ENCODE measurements around the gene DHRSX.
"Not testable (repeated sequence)": the region's sequence is repeated elsewhere in the genome, so short reads cannot be mapped to it uniquely, and the experiment has no call there.

Gene DHRSX, protein sequence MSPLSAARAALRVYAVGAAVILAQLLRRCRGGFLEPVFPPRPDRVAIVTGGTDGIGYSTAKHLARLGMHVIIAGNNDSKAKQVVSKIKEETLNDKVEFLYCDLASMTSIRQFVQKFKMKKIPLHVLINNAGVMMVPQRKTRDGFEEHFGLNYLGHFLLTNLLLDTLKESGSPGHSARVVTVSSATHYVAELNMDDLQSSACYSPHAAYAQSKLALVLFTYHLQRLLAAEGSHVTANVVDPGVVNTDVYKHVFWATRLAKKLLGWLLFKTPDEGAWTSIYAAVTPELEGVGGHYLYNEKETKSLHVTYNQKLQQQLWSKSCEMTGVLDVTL

DNA sequence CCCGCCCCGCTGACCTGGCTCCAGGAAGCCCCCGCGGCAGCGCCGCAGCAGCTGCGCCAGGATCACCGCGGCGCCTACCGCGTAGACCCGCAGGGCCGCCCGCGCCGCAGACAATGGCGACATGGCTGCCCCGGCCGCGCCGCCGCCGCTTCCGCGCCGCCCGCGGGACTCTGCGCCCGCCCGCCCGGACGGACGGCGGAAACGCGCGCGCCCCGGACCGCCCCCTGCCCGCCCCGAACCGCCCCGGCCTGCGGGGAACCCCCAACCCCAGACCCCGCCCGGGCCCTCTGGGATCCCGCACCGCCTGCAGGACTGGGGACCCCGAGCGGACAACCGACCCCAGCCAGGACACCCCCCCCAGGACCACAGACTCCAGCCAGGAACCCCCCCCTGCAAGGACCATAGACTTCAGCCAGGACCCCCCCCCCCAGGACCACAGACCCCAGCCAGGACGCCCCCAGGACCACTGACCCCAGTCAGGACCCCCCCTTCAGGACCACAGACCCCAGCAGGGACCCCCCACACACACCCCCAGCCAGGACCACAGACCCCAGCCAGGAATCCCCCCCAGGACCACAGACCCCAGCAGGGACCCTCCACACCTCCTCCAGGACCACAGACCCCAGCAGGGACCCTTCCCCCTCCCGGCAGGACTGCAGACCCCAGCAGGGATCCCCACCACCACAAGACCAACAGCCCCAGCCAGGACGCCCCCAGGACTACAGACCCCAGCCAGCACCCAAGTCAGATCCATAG is at the start of gene DHRSX, which contains the start of gene ZBED1:
Gene DHRSX (minus strand): TSS at position 174 of the 756 bp plus-strand sequence. CDS start 51 bp downstream, at position 123.
Gene ZBED1 (minus strand): TSS at position 174 of the 756 bp plus-strand sequence. CDS start 10,257 bp downstream, outside the sequence.
- in situ Hi-C loops (cut with MboI; ENCODE audit: low sequenced_read_pairs): no loop called here

GRCh38 chrX:2549876-2550275 is 49.1 kb upstream of the DHRSX start:
- in situ Hi-C loops (cut with MboI; ENCODE audit: low sequenced_read_pairs): no loop called here

DNA sequence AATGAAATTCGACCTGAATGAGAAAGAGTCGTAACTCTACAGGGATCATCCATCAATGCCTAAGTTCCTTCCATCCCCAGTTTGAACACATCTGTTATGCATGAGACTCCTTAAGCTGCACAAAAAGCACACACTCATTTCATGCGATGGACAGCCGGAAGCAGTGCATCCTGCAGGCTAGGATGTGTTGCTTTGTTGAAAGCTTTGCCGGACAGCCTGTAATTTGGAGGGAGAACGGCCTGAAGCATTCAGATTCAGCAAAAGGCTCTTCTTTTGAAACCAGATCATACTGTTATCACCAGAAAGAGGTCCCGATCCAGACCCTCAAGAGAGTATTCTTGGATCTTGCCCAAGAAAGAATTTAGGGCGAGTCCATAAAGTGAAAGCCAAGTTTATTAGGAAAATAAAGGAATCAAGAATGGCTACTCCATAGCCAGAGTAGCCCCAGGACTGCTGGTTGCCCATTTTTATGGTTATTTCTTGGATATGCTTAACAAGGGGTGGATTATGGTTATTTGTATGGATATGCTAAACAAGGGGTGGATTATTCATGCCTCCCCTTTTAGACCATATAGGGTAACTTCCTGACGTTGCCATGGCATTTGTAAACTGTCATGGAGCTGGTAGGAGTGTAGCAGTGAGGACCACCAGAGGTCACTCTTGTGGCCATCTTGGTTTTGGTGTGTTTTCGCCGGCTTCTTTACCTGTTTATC is 48.1 kb upstream of the DHRSX start:
- in situ Hi-C loops (cut with MboI; ENCODE audit: low sequenced_read_pairs): no loop called here

DNA sequence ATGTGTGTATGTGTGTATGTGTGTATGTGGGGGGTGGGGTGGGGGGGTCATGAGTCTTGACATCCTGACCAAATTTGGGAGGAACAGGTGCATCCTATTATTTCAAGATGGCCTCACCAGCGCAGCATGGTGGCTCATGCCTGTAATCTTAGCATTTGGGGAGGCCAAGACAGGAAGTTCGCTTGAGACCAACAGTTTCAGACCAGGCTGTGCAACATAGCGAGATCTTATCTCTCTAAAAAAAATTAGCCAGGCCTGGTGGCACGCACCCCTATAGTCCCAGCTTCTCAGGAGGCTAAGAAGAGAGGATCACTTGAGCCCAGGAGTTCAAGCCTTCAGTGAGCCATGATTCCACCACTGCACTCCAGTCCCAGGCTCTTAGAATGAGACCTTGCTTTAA is 47.0 kb upstream of the DHRSX start:
- in situ Hi-C loops (cut with MboI; ENCODE audit: low sequenced_read_pairs): no loop called here

DNA sequence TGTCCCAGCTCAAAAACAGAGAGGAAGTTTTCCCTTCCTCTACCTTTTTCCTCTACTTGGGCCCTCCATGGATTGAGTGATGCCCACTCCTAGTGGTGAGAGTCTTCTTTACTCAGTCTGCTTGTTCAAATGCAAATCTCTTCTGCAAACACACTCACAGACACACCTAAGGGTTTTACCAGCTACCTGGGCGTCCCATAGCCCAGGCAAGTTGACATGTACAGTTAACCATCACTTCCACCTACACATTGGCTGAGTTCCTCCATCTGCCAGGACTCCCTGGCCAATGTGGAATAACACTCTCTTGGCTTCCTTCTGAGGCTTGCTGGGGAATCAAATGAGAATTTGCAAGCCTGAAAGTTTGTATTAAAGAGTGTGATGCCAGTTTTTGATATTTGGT is 45.7 kb upstream of the DHRSX start:
- in situ Hi-C loops (cut with MboI; ENCODE audit: low sequenced_read_pairs): no loop called here

DNA sequence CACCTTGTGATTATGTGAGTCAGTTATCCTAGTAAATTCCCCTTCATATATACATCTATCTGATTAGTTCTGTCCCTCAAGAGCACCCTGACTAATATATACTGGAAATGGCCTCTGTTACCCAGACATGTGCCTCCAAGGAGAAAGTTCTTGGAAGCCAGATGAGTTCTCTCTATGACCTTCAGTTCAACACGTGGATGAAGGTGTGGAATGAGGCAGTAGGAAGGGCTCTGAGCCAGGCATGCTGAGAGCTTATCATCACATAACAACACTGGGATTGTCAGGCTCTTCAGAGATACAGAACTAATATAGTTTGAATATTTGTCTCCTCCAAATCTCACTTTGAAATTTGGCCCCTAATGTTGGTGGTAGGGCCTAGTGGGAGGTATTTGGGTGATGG is 44.4 kb upstream of the DHRSX start:
- in situ Hi-C loops (cut with MboI; ENCODE audit: low sequenced_read_pairs): no loop called here

DNA sequence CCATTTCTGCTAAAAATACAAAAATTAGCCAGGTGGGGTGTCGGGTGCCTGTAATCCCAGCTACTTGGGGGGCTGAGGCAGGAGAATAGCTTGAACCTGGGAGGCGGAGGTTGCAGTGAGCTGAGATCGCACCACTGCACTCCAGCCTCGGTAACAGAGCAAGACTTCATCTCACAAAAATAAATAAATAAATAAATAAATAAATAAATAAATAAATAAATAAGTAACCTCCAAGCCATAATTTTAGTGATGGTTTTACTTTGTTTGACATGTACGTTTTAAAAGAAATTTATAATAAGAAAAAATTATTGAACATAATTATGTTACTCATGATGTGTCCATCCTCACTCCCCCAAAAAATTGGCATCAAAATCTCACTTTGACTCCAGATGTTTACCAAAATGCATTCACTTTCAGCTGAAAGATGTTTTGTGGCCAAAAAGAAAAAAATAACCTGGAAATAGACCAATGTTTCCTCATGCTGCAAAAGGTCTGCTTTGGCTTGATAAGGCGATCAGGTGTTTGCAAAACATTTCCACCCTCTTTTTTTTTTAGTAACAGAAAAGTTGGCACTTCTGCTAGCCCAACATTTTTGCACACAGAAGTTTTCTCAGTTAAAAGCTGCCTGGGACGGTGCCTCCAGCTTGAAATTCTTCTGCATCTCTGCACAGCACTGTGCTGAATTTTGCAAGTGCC is 42.2 kb upstream of the DHRSX start:
- in situ Hi-C loops (cut with MboI; ENCODE audit: low sequenced_read_pairs): no loop called here

DNA sequence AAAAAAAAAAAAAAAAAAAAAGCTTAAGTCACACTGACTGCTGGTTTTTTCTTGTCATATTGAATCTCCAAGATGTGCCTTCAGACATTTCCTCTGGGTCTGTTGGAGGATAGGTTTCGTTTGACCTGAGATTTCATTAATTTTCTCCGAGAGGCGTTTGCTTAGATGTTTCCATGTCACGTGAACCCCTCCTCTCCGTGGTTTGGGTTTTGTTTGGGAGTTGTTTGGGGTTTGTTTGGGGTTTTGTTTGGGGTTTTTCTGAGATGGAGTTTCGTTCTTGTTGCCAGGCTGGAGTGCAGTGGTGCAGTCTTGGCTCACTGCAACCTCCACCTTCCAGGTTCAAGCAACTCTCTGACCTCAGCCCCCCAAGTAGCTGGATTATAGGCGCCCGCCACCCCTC is 40.8 kb upstream of the DHRSX start:
- in situ Hi-C loops (cut with MboI; ENCODE audit: low sequenced_read_pairs): no loop called here

GRCh38 chrX:2540426-2540947 is 39.7 kb upstream of the DHRSX start:
- in situ Hi-C loops (cut with MboI; ENCODE audit: low sequenced_read_pairs): no loop called here

DNA sequence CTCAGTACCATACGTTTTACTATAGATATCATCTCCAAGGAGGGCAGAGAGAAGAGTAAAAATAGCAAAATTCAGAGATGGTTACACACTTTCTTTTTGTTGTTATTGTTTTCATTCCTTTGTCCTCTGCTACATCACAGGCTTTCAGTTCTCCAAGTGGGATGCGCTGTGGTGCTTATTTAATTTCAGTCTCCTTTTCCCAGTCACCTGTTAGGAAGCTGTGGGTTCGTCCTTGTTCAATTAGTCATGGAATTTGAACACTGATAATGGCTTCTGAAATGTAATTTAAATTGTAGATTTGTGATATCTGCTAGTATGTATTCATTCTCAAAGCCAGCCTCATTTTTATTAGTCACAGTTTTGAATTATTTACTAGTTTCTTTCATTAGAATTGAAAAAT is 38.8 kb upstream of the DHRSX start:
- in situ Hi-C loops (cut with MboI; ENCODE audit: low sequenced_read_pairs): no loop called here

DNA sequence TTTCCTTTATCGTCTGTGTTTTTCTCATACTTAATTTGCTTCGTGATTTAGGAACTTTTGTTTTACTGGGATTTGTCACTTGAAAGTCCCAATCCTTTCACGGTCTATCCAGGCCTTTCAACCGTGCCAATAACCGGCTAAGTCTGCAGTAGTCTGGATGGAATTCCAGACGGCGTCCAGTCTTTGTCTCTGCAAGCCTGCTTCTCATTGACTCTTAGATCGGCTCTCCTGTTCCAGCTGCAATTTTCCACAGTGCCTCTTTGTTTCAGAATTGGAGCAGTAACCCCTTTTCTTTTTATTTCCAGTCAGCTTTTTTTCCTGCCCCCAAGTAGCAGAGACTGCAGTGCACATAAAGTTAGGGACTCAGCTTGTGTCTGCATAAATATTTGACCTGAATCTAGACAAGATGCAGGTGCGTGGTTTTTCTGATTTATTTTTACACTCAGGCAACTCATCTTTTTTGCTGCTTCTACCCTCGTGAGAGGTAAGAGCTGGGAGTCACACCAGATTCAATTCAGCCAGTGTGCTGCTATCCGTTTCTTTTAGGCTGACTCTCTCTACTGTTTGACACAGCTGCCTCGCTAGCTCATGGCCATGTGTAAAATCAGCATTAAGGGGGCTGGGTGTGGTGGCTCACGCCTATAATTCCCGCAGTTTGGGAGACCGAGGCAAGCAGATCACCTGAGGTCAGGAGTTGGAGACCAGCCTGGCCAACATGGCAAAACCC is 37.4 kb upstream of the DHRSX start:
- in situ Hi-C loops (cut with MboI; ENCODE audit: low sequenced_read_pairs): no loop called here

- in situ Hi-C loops (cut with MboI; ENCODE audit: low sequenced_read_pairs): no loop called here
These were observed 36.2 kb upstream of the DHRSX start for GRCh38 chrX:2536974-2537373.

DNA sequence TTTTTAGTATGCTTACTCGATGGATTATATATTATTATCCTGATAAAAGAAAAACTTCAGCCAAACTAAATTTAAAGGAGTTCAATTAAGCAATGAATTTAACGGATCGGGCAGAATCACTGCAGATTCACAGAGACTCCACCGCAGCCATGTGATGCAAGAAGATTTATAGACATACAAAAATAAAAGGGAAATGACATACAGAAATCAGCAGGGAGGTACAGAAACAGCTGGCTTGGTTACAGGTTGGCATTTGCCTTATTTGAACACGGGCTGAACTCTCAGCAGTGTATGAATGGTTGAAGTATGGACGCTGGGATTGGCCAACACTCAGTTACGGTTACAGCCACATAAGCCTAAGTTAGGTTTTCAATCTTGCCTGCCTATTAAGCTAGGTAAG is 35.4 kb upstream of the DHRSX start:
- in situ Hi-C loops (cut with MboI; ENCODE audit: low sequenced_read_pairs): no loop called here

GRCh38 chrX:2534261-2535021 is 33.7 kb upstream of the DHRSX start:
- in situ Hi-C loops (cut with MboI; ENCODE audit: low sequenced_read_pairs): not testable (repeated sequence)

GRCh38 chrX:2533424-2533823 is 32.6 kb upstream of the DHRSX start:
- in situ Hi-C loops (cut with MboI; ENCODE audit: low sequenced_read_pairs): no loop called here

GRCh38 chrX:2526390-2526789 is 25.6 kb upstream of the DHRSX start:
- in situ Hi-C loops (cut with MboI; ENCODE audit: low sequenced_read_pairs): no loop called here

- in situ Hi-C loops (cut with MboI; ENCODE audit: low sequenced_read_pairs): no loop called here
These were observed 23.1 kb upstream of the DHRSX start for GRCh38 chrX:2523911-2524310.

DNA sequence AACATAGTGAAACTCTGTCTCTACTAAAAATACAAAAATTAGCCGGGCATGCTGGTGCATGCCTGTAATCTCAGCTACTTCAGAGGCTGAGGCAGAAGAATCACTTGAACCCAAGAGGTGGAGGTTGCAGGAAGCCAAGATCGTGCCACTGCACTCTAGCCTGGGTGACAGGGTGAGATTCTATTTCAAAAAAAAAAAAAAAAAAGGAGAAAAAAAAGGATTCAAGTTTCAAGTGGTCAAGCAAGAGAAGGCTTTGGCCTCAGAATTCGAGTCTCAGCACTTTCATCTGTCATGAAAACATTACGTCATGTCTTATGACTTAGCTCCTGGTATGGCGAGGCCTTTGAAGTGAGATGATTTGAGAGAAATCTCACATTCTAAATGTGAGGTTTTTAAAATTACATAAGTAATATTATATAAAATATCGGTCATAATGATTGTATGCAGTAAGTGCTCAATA is 21.2 kb upstream of the DHRSX start:
- in situ Hi-C loops (cut with MboI; ENCODE audit: low sequenced_read_pairs): no loop called here
